NCI-H1930 (cell line): ENCODE data around the gene JUND.

Experiments used
- DNase-seq, 2 experiments: peaks; one replicate each; lab custom pipeline; 2025; lab: John Stamatoyannopoulos, UW

JUND gene

GRCh38 chr19:18289471-18290301 lies 8.3 kb upstream of the JUND start:
- DNase-seq = no peak

GRCh38 chr19:18287836-18288772 lies 6.7 kb upstream of the JUND start:
- no peak for DNase-seq

GRCh38 chr19:18286973-18287635 lies 5.7 kb upstream of the JUND start:
- DNase-seq = no peak

- no peak for DNase-seq
These were observed 3.4 kb upstream of the JUND start for GRCh38 chr19:18284712-18285360.

GRCh38 chr19:18283338-18283737 lies 1.9 kb upstream of the JUND start:
- no peak for DNase-seq

- no peak for DNase-seq
These were observed 1.3 kb upstream of the JUND start for GRCh38 chr19:18282788-18283141.

GRCh38 chr19:18282021-18282787 lies 782 bp upstream of the JUND start:
- DNase-seq = no peak

- DNase-seq = peak; percentile 31 to 62
These were observed 958 bp downstream of the JUND start for GRCh38 chr19:18280247-18281081.

GRCh38 chr19:18279516-18280246 lies 1.7 kb downstream of the JUND start:
- peak; percentile 85 to 87 for DNase-seq

- no peak for DNase-seq
These were observed 2.2 kb downstream of the JUND start for GRCh38 chr19:18279266-18279515.

GRCh38 chr19:18278521-18279265 lies 2.7 kb downstream of the JUND start:
- DNase-seq = no peak

- DNase-seq = no peak
These were observed 6.6 kb downstream of the JUND start for GRCh38 chr19:18274781-18275356.

GRCh38 chr19:18274219-18274780 lies 7.1 kb downstream of the JUND start, which contains the start of gene IQCN:
TSS of gene IQCN (minus strand) at chr19:18274452. CDS start at chr19:18269478, 4,974 bp downstream.
- no peak for DNase-seq

- DNase-seq = no peak
These were observed 7.7 kb downstream of the JUND start for GRCh38 chr19:18273561-18274218.

- no peak for DNase-seq
These were observed 10.0 kb downstream of the JUND start for GRCh38 chr19:18271433-18271841.

GRCh38 chr19:18270326-18270725 lies 11.1 kb downstream of the JUND start:
- no peak for DNase-seq

GRCh38 chr19:18269070-18269723 lies 12.2 kb downstream of the JUND start:
- no peak for DNase-seq
